Forelimb muscle (tissue), 1 donor: ENCODE measurements around the gene PDE10A. TPM values are rescaled to one million over a fixed set of nuclear protein-coding genes. Genes with fewer than 3 reads are reported as not detected.
"Not testable (repeated sequence)": the region's sequence is repeated elsewhere in the genome, so short reads cannot be mapped to it uniquely, and the experiment has no call there.

Experiments used
- DNase-seq: peaks from one replicate; pipeline ENCODE4 v3.0.0-alpha.2; 2013; ENCODE audit warnings: low read depth
- polyA plus RNA-seq: library from polyadenylated mRNA; unstranded; fragments of 120-200 nt; gene quantifications from one replicate; pipeline ENCODE4 v1.2.1, GENCODE V29; 2013; ENCODE audit not compliant: insufficient read length

The PDE10A gene
- polyA plus RNA-seq, 1 donor, result 7.6 TPM

DNA sequence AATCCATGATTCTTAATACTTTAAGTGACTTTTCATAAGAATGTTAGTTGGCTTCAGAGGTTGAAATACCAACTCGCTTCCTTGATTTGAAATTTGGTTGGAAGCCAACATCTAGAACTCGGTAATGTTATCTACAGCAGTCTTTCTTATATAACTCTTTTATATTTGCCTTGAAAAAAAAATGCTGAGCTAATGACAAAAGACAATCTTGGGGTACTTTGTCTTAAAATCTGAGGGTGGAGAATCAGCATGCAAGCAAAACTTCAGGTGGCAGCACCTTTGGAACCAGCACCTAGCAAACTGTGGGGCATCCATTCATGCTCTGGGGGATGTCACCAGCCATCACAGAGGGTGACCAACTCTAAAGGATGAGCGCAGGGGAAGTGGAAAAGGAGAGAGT lies 76.3 kb downstream of the PDE10A start:
- no peak for DNase-seq

DNA sequence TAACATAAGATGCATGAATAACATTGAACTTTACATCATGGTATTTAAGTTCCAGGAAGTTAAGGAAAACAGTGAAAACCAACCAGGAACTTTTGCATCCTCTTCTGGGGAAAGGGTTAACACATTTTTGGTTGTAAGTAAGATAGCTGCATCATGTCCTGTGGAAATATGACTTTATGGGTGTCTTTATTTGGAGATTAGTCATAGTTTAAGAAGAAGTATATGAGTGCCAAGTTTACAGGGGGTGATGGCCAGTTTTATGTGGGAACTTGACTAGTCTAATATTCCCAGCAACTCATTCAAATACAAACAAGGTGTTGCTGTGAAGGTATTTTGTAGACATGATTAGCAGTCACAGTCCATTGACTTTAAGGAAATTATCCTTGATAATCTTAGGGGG lies 78.0 kb downstream of the PDE10A start:
- no peak for DNase-seq

DNA sequence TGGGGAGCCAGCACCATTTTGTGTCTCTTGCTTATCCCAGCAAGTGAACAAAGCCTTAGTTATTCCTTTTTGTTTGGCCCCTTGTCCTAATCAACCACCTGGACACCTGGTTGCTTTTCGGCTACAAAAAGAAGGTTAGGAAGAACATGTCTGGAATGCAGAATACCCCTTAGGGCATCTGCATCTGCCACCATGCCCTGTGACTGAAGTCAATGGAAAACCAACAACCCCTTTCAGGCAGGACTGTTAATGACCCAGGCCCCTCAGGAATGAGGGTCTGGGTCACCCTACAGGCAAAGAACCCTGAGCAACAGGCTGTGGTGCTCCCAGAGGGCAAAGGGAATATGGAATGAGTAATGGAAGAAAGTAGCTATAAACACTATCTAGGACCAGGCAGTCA lies 78.5 kb downstream of the PDE10A start:
- DNase-seq, result no peak

DNA sequence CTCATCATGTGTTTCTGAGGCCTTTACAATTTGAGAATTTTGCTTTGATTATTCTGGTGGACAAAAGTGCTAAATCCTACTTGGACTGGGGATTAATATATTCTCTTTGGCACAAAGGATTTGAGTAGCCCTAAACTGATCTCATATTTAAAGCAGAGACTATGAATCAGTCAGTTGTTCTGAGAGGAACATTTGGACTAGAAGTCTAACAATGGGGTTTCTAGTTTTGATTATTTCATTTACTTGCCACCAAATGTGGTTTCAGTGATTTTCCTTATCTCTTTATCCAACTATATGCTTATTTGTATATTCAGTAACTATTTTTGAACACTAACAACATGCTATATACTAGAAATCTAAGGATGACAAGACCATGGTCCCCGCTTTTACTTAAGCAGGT lies 81.4 kb downstream of the PDE10A start:
- no peak for DNase-seq

GRCh38 chr6:165580136-165580535 lies 82.9 kb downstream of the PDE10A start:
- no peak for DNase-seq

DNA sequence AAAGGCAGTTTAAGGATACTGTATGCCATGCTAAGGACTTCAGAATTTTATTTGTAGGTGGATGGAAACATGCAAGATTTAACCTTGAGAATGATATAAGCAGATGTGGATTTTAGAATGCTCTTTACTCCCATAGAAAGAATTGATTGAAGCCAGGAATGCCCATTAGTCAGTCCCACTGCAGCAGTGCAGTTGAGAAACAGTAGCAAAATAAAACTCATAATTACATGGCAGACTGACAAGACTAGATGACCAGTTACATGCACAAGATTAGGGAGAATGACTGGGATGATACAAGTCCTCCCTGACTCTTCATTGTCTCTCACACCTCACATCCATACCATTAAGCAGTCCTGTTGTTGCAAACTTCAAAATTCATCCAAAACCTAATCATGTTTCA lies 83.9 kb downstream of the PDE10A start:
- DNase-seq, result no peak

DNA sequence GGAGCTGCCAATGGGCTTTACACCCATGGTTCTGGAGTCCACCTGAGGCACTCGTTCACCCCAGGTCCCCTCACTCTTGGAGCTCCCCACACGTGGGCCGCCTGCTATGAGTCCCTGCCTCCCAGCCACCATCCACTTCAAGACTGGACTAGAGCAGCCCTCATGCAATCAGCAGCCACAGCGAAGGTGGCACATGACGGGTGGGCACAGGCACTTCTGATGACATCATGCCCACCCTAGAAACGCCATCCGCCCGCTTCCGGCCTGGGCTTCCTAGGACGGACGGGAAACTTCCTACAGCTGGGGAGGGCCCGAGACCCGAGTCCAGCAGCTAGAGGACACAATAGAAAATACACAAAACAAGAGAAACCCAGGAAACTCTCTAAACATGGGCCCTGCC lies 85.5 kb downstream of the PDE10A start:
- no peak for DNase-seq

DNA sequence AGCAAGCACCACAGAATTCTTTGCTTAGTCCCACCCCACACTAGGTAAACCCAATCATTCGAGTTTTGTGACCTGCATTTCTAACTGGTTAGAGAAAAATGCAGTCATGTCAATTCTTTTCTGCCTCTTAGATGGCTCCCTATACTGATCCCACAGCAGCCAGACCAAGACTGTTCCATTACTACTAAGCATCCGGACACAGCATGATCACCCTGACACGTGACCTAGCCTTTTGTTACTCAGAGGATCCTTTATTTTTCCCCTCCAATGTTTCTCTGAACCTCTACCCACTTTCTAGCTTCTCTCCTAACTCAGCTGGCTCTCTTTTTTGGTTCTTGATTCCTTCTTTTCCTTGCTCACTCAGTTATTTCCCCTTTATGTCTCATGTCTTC lies 87.9 kb downstream of the PDE10A start:
- no peak for DNase-seq

- no peak for DNase-seq
These were observed 88.6 kb downstream of the PDE10A start for GRCh38 chr6:165574220-165575157.

- no peak for DNase-seq
These were observed 89.4 kb downstream of the PDE10A start for GRCh38 chr6:165573671-165574070.

- no peak for DNase-seq
These were observed 91.3 kb downstream of the PDE10A start for GRCh38 chr6:165571721-165572132.

DNA sequence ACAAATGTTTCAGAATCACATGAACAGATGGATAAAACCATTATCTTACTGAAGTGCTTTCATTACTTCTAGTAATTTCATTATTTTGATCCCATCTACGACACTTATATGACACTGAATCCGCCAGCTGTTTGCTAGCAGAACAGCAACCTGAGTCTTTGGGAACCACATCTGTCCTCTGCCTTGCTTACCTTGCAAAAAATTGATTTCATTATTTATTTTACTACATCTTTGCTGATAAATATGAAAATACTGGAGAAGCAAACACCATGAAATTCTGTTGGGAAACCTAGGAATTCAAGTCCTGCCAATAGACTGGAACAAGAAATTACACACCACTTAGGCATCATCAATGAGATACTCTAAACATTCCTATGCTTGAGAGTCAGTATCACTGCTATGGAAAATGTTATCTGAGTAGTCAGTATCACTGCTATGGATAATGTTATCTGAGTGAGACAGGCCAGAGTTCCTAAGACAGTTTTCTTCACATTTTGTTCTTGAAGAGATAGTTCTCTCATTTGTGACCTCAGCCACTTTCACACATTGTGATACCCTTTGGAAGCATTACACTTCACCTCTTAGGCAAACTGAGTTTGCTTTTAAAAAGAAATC lies 91.9 kb downstream of the PDE10A start:
- DNase-seq, result no peak

DNA sequence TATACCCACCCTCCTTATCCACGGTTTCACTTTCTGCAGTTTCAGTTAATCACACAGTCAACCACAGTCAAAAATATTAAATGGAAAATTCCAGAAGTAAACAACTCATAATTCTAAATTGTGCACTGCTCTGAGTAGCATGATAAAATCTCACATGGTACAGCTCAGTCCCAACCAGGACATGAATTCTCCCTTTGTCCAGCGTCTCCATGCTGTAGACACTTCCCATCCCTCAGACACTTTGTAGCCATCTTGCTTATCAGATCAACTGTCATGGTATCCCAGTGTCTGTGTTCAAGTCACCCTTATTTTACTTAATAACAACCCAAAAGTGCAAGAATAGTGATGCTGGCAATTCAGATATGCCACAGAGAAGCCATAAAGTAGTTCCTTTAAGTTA lies 94.7 kb downstream of the PDE10A start:
- no peak for DNase-seq

- no peak for DNase-seq
These were observed 96.8 kb downstream of the PDE10A start for GRCh38 chr6:165566088-165566828.

GRCh38 chr6:165562421-165563090 lies 100.5 kb downstream of the PDE10A start:
- no peak for DNase-seq

DNA sequence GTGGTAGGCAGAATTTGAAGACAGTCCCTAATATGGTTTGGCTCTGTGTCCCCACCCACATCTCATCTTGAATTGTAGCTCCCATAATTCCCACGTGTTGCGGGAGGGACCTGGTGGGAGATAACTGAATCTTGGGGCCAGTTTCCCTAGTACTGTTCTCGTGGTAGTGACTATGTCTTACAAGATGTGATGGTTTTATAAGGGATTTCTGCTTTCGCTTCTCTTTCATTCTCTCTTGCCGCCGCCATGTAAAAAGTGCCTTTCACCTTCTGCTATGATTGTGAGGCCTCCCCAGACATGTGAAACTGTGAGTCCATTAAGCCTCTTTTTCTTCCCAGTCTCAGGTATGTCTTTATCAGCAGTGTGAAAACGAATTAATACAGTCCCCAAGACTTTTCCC lies 103.4 kb downstream of the PDE10A start:
- DNase-seq, result no peak

- DNase-seq, result not testable (repeated sequence)
These were observed 104.9 kb downstream of the PDE10A start for GRCh38 chr6:165558097-165558496.

DNA sequence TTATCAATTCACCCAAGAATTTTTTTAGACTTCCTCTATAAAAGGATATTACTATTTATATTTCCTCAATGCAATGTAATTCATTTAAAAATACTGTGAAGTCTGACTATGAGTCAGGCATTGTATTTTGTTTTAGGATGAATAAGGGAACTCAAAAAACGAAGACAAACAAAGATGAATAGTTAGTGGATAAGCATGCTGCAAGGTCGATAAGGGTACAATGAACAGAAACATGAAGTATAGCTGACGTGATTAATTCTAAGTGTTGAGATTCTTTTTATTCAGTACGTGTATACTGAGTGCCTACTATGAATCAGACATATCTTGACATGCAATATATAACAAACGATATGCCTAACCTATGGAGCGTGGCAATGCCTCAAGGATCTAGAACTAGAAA lies 105.4 kb downstream of the PDE10A start:
- DNase-seq, result no peak

GRCh38 chr6:165556116-165556843 lies 106.8 kb downstream of the PDE10A start:
- no peak for DNase-seq

DNA sequence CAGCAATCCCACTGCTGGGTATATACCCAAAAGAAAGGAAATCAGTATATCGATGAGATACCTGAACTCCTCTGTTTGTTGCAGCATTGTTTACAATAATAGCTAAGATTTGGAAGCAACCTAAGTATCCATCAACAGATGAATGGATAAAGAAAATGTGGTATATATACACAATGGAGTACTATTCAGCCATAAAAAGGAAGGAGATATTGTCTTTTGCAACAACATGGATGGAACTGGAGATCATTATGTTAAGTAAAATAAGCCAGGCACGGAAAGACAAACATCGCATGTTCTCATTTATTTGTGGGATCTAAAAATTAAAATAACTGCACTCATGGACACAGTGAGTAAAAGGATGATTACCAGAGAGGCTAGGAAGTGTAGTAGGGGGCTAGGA lies 108.4 kb downstream of the PDE10A start:
- DNase-seq, result not testable (repeated sequence)

DNA sequence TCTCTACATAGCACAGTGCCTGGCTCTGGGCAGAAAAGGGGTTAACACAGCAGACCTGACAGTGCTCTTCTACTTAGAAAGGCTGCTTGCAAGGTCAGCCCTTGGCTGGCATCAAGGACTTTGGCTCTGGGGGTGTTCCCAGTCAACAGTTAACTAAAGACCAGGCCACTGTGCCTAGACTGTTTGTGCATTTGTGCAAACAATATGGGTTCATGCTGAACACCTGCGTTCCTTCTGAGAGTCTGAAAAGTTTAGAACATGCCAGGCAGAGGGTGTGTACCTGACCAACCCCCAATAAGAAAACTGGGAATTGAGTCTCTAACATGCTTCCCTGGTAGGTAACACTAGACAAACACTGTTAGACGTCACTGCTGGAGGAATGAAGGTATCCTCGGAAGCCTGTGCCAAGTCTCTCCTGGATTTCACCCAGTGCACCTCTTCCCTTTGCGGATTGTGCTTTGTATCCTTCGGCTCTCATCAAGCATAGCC lies 110.7 kb downstream of the PDE10A start:
- no peak for DNase-seq
